Measurements from ENCODE around the gene CAPS. TPM values are rescaled to one million over a fixed set of nuclear protein-coding genes. Genes with fewer than 3 reads are reported as not detected.

CAPS gene
- total RNA-seq, 1 experiment from 2014 or later = 5.3 TPM

DNA sequence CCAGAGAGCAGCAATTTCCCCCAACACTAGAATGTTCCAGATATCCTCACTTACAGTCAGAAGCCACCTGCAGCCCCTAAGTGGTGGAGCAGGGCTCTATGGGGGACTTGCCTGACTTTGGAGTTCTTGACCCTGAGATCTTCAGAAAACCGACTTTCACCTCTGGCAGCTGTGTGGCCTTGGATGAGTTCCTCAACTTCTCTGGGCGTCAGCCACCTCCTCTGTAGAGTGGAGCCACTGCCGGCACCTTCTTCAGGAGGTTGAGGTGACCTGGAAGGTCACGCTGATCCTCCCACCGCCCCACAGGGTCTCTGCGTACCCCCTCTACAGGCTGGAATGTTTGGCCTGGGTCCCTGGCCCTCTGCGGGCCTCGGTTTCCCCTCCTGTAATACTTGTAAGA lies 36.6 kb upstream of the CAPS start (continued):
- no peak for TF ChIP-seq RORB (CRISPR knock-in tag; IDR thresholded peaks at IDR 0.05)
- TF ChIP-seq, protein P1, sequence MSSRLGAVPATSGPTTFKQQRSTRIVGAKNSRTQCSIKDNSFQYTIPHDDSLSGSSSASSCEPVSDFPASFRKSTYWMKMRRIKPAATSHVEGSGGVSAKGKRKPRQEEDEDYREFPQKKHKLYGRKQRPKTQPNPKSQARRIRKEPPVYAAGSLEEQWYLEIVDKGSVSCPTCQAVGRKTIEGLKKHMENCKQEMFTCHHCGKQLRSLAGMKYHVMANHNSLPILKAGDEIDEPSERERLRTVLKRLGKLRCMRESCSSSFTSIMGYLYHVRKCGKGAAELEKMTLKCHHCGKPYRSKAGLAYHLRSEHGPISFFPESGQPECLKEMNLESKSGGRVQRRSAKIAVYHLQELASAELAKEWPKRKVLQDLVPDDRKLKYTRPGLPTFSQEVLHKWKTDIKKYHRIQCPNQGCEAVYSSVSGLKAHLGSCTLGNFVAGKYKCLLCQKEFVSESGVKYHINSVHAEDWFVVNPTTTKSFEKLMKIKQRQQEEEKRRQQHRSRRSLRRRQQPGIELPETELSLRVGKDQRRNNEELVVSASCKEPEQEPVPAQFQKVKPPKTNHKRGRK (CRISPR knock-in tag; IDR thresholded peaks at IDR 0.05; ENCODE audit: borderline replicate concordance) = no peak
- TF ChIP-seq, protein P2, sequence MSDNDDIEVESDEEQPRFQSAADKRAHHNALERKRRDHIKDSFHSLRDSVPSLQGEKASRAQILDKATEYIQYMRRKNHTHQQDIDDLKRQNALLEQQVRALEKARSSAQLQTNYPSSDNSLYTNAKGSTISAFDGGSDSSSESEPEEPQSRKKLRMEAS (CRISPR knock-in tag; IDR thresholded peaks at IDR 0.05) = no peak
- no peak for TF ChIP-seq MYBL2 (CRISPR knock-in tag; IDR thresholded peaks at IDR 0.05)
- no peak for TF ChIP-seq NFYB (CRISPR knock-in tag; conservative IDR thresholded peaks at IDR 0.05; ENCODE audit: low read depth)
- no peak for TF ChIP-seq TEAD1 (CRISPR knock-in tag; IDR thresholded peaks at IDR 0.05)
- TF ChIP-seq, protein P3, sequence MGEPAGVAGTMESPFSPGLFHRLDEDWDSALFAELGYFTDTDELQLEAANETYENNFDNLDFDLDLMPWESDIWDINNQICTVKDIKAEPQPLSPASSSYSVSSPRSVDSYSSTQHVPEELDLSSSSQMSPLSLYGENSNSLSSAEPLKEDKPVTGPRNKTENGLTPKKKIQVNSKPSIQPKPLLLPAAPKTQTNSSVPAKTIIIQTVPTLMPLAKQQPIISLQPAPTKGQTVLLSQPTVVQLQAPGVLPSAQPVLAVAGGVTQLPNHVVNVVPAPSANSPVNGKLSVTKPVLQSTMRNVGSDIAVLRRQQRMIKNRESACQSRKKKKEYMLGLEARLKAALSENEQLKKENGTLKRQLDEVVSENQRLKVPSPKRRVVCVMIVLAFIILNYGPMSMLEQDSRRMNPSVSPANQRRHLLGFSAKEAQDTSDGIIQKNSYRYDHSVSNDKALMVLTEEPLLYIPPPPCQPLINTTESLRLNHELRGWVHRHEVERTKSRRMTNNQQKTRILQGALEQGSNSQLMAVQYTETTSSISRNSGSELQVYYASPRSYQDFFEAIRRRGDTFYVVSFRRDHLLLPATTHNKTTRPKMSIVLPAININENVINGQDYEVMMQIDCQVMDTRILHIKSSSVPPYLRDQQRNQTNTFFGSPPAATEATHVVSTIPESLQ (CRISPR knock-in tag; IDR thresholded peaks at IDR 0.05) = no peak
- TF ChIP-seq, protein P4, sequence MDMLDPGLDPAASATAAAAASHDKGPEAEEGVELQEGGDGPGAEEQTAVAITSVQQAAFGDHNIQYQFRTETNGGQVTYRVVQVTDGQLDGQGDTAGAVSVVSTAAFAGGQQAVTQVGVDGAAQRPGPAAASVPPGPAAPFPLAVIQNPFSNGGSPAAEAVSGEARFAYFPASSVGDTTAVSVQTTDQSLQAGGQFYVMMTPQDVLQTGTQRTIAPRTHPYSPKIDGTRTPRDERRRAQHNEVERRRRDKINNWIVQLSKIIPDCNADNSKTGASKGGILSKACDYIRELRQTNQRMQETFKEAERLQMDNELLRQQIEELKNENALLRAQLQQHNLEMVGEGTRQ (CRISPR knock-in tag; IDR thresholded peaks at IDR 0.05) = no peak

DNA sequence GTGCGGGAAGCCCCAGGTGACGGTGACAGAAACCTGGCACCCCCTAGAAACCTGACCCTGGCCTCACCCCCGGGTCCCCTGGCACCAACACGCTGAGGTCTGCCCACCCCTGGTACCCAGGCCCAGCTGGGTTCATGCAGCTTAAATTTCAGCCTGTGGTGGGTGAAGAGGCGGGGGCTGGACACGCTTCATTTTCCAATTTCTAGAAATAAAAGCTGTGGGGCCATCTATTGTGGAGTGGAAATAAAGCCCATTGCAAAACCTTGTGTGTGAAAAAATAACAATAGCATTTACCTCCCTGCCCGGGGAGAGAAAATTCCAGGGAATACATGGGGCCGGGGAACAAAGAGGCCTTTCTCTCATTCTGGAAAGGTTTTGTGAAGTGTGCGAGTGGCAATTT lies 36.2 kb upstream of the CAPS start:
- peaks cover 6% of the 10 kb centered on the region for H3K27me3 Mint-ChIP-seq (ENCODE audit: low read depth)
- ATAC-seq = no peak
- CTCF ChIA-PET = interaction anchor here (4.1 kb wide), 1 partner anchor 74 kb away, joined by 21 read pairs; no protein-coding TSS in a partner anchor
- no peaks in the 10 kb centered on the region for H3K9me3 Mint-ChIP-seq
- H3K27ac Mint-ChIP-seq = no peak overlapping the region
- POLR2A ChIA-PET = no interaction called here
- H3K36me3 Mint-ChIP-seq = no peaks in the 10 kb centered on the region
- DNase-seq (ENCODE audit: low spot score) = no peak
- H3K4me1 Mint-ChIP-seq = peaks cover 11% of the 10 kb centered on the region
- no peak for TF ChIP-seq ELF4 (CRISPR knock-in tag; IDR thresholded peaks at IDR 0.05; ENCODE audit: low read depth)
- TF ChIP-seq TEAD1 (CRISPR knock-in tag; IDR thresholded peaks at IDR 0.05) = no peak
- TF ChIP-seq ZNF219 (CRISPR knock-in tag; IDR thresholded peaks at IDR 0.05; ENCODE audit: borderline replicate concordance) = no peak
- no peak for TF ChIP-seq ZNF317 (CRISPR knock-in tag; IDR thresholded peaks at IDR 0.05; ENCODE audit: borderline replicate concordance, low read depth)
- TF ChIP-seq ZNF138 (CRISPR knock-in tag; conservative IDR thresholded peaks at IDR 0.05) = no peak
- no peak for TF ChIP-seq GABPB1 (CRISPR knock-in tag; IDR thresholded peaks at IDR 0.05)
- TF ChIP-seq, protein P5, sequence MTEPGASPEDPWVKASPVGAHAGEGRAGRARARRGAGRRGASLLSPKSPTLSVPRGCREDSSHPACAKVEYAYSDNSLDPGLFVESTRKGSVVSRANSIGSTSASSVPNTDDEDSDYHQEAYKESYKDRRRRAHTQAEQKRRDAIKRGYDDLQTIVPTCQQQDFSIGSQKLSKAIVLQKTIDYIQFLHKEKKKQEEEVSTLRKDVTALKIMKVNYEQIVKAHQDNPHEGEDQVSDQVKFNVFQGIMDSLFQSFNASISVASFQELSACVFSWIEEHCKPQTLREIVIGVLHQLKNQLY (CRISPR knock-in tag; IDR thresholded peaks at IDR 0.05) = no peak
- no peak for TF ChIP-seq ZNF671 (CRISPR knock-in tag; IDR thresholded peaks at IDR 0.05)
- no peak for TF ChIP-seq ZNF423 (CRISPR knock-in tag; IDR thresholded peaks at IDR 0.05)
- no peak for TF ChIP-seq FOXJ3 (CRISPR knock-in tag; IDR thresholded peaks at IDR 0.05; ENCODE audit: borderline replicate concordance)
- TF ChIP-seq NR3C1 (CRISPR knock-in tag; conservative IDR thresholded peaks at IDR 0.05; ENCODE audit: low read depth) = no peak
- TF ChIP-seq, protein P6, sequence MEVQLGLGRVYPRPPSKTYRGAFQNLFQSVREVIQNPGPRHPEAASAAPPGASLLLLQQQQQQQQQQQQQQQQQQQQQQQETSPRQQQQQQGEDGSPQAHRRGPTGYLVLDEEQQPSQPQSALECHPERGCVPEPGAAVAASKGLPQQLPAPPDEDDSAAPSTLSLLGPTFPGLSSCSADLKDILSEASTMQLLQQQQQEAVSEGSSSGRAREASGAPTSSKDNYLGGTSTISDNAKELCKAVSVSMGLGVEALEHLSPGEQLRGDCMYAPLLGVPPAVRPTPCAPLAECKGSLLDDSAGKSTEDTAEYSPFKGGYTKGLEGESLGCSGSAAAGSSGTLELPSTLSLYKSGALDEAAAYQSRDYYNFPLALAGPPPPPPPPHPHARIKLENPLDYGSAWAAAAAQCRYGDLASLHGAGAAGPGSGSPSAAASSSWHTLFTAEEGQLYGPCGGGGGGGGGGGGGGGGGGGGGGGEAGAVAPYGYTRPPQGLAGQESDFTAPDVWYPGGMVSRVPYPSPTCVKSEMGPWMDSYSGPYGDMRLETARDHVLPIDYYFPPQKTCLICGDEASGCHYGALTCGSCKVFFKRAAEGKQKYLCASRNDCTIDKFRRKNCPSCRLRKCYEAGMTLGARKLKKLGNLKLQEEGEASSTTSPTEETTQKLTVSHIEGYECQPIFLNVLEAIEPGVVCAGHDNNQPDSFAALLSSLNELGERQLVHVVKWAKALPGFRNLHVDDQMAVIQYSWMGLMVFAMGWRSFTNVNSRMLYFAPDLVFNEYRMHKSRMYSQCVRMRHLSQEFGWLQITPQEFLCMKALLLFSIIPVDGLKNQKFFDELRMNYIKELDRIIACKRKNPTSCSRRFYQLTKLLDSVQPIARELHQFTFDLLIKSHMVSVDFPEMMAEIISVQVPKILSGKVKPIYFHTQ (CRISPR knock-in tag; IDR thresholded peaks at IDR 0.05) = no peak
- TF ChIP-seq, protein P7, sequence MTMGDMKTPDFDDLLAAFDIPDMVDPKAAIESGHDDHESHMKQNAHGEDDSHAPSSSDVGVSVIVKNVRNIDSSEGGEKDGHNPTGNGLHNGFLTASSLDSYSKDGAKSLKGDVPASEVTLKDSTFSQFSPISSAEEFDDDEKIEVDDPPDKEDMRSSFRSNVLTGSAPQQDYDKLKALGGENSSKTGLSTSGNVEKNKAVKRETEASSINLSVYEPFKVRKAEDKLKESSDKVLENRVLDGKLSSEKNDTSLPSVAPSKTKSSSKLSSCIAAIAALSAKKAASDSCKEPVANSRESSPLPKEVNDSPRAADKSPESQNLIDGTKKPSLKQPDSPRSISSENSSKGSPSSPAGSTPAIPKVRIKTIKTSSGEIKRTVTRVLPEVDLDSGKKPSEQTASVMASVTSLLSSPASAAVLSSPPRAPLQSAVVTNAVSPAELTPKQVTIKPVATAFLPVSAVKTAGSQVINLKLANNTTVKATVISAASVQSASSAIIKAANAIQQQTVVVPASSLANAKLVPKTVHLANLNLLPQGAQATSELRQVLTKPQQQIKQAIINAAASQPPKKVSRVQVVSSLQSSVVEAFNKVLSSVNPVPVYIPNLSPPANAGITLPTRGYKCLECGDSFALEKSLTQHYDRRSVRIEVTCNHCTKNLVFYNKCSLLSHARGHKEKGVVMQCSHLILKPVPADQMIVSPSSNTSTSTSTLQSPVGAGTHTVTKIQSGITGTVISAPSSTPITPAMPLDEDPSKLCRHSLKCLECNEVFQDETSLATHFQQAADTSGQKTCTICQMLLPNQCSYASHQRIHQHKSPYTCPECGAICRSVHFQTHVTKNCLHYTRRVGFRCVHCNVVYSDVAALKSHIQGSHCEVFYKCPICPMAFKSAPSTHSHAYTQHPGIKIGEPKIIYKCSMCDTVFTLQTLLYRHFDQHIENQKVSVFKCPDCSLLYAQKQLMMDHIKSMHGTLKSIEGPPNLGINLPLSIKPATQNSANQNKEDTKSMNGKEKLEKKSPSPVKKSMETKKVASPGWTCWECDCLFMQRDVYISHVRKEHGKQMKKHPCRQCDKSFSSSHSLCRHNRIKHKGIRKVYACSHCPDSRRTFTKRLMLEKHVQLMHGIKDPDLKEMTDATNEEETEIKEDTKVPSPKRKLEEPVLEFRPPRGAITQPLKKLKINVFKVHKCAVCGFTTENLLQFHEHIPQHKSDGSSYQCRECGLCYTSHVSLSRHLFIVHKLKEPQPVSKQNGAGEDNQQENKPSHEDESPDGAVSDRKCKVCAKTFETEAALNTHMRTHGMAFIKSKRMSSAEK (CRISPR knock-in tag; IDR thresholded peaks at IDR 0.05; ENCODE audit: borderline replicate concordance) = no peak
- no peak for TF ChIP-seq GTF2I (CRISPR knock-in tag; conservative IDR thresholded peaks at IDR 0.05)
- no peak for TF ChIP-seq ZNF121 (CRISPR knock-in tag; IDR thresholded peaks at IDR 0.05)
- no peak overlapping the region for H3K4me3 Mint-ChIP-seq
